Lower lobe of right lung (tissue), 2 donors: ENCODE results near the gene MUC20. TPM values are rescaled to one million over a fixed set of nuclear protein-coding genes. Genes with fewer than 3 reads are reported as not detected.

ENCODE experiments used
- ATAC-seq, 2 donors: fragments of 200-7000 bp; cut with Tn5 transposase; one replicate each; pipeline ENCODE4 v1.9.1; 2020 to 2022; ENCODE audit warnings: mild to moderate bottlenecking in 2 of 2, moderate library complexity in 2 of 2
- DNase-seq: peaks from one replicate; pipeline ENCODE4 v3.0.0-alpha.2; 2020
- H3K27ac ChIP-seq: fragments of 200-600 bp; one replicate; pipeline ENCODE4 v1.8.0; 2022
- H3K27me3 ChIP-seq: fragments of 200-600 bp; one replicate; pipeline ENCODE4 v1.8.0; 2022; ENCODE audit warnings: low read depth
- H3K36me3 ChIP-seq: fragments of 200-600 bp; one replicate; pipeline ENCODE4 v1.8.0; 2022; ENCODE audit warnings: mild to moderate bottlenecking
- H3K4me1 ChIP-seq: fragments of 200-600 bp; one replicate; pipeline ENCODE4 v1.8.0; 2022
- H3K4me3 ChIP-seq: fragments of 200-600 bp; one replicate; pipeline ENCODE4 v1.8.0; 2022; ENCODE audit warnings: mild to moderate bottlenecking
- H3K9me3 ChIP-seq: fragments of 200-600 bp; one replicate; pipeline ENCODE4 v1.8.0; 2022
- CTCF ChIP-seq: fragments of 200-600 bp; IDR thresholded peaks from one replicate; pipeline ENCODE4 v1.8.0; 2022; ENCODE audit warnings: antibody characterized with exemption, mild to moderate bottlenecking
- intact Hi-C: fragments of 100-400 bp; cut with DNase I; formaldehyde crosslinking; loops from one replicate; pipeline ENCODE4 v1.11.0; 2022
- total RNA-seq: library from RNA; stranded (reverse); fragmentation: NEBNext Ultra II Directional; extraction: Animal tissue kit (Norgen Biotek cat#: 25700); gene quantifications from one replicate; pipeline ENCODE4 v1.2.1, GENCODE V29; 2021
- donor health status: DM: no; HTN: yes; CAD: no; lungs with severe emphysema.

MUC20 gene
- total RNA-seq, 1 donor from 2014 or later = 14.3 TPM

- intact Hi-C loops = no loop called here
- TF ChIP-seq CTCF = no peak
- no peak for ATAC-seq
Observed at GRCh38 chr3:195766671-195767070, 45.9 kb downstream of the MUC20 start.

GRCh38 chr3:195767792-195768191 lies 47.0 kb downstream of the MUC20 start:
- Histone ChIP-seq H3K27ac (no peak overlapping the region), H3K36me3 (no peaks in the 10 kb centered on the region), H3K4me3 (no peak overlapping the region), H3K9me3 (no peaks in the 10 kb centered on the region), H3K4me1 (no peaks in the 10 kb centered on the region), H3K27me3 (peaks cover 21% of the 10 kb centered on the region)
- DNase-seq (no peak), ATAC-seq (no peak)
- TF ChIP-seq CTCF = no peak
- intact Hi-C loops = no loop called here

More at GRCh38 chr3:195766671-195767070, 45.9 kb downstream of the MUC20 start:
- no peaks in the 10 kb centered on the region for H3K4me1 ChIP-seq
- peaks cover 30% of the 10 kb centered on the region for H3K27me3 ChIP-seq
- H3K27ac ChIP-seq = no peak overlapping the region
- H3K36me3 ChIP-seq = no peaks in the 10 kb centered on the region
- no peak for DNase-seq
- no peak overlapping the region for H3K4me3 ChIP-seq
- no peaks in the 10 kb centered on the region for H3K9me3 ChIP-seq

- TF ChIP-seq CTCF = no peak
- no peaks in the 10 kb centered on the region for H3K4me1 ChIP-seq
- no peak for DNase-seq
- no peak overlapping the region for H3K27ac ChIP-seq
- no peak for ATAC-seq
- no peaks in the 10 kb centered on the region for H3K9me3 ChIP-seq
- intact Hi-C loops = no loop called here
- no peak overlapping the region for H3K4me3 ChIP-seq
- no peaks in the 10 kb centered on the region for H3K36me3 ChIP-seq
- H3K27me3 ChIP-seq = peaks cover 15% of the 10 kb centered on the region
Observed at GRCh38 chr3:195768414-195768813, 47.6 kb downstream of the MUC20 start.

GRCh38 chr3:195768831-195769303 lies 48.1 kb downstream of the MUC20 start:
- intact Hi-C loops = no loop called here
- no peak for TF ChIP-seq CTCF
- H3K4me1 ChIP-seq = no peaks in the 10 kb centered on the region
- no peak for DNase-seq
- no peak overlapping the region for H3K27ac ChIP-seq
- no peak overlapping the region for H3K4me3 ChIP-seq
- no peaks in the 10 kb centered on the region for H3K36me3 ChIP-seq
- peaks cover 10% of the 10 kb centered on the region for H3K27me3 ChIP-seq
- no peak for ATAC-seq
- no peaks in the 10 kb centered on the region for H3K9me3 ChIP-seq

GRCh38 chr3:195769551-195769950 lies 48.8 kb downstream of the MUC20 start:
- Histone ChIP-seq H3K27me3 (peaks cover 10% of the 10 kb centered on the region), H3K4me1 (no peaks in the 10 kb centered on the region), H3K4me3 (no peak overlapping the region), H3K9me3 (no peaks in the 10 kb centered on the region), H3K27ac (no peak overlapping the region), H3K36me3 (no peaks in the 10 kb centered on the region)
- intact Hi-C loops = no loop called here
- no peak for ATAC-seq
- no peak for TF ChIP-seq CTCF
- no peak for DNase-seq
